WTC11 (cell line): ENCODE measurements around the gene PANX2. TPM values are rescaled to one million over a fixed set of nuclear protein-coding genes. Genes with fewer than 3 reads are reported as not detected.

ENCODE experiments used
- ATAC-seq: fragments of 200-7000 bp; cut with Tn5 transposase; 2 replicates; pipeline ENCODE4 v1.10.0; 2021; ENCODE audit warnings: mild to moderate bottlenecking, moderate library complexity
- CTCF ChIA-PET: fragments of 300-600 bp; sonication (Branson Sonifier 250); formaldehyde crosslinking; loops from one replicate; lab custom pipeline; 2021; ENCODE audit warnings: antibody characterized with exemption; lab: Charles Lee
- POLR2A ChIA-PET: fragments of 350-600 bp; sonication (Branson Sonifier 250); formaldehyde crosslinking; loops from one replicate; lab custom pipeline; 2021; ENCODE audit warnings: antibody characterized with exemption; lab: Charles Lee
- DNase-seq: peaks from one replicate; pipeline ENCODE4 v3.0.0; 2021; ENCODE audit warnings: low spot score
- H3K27ac Mint-ChIP-seq: 2 replicates; pipeline ENCODE4 v1.8.0; 2021; ENCODE audit warnings: mixed read lengths
- H3K27me3 Mint-ChIP-seq: 2 replicates; pipeline ENCODE4 v1.8.0; 2021; ENCODE audit warnings: low read depth, mild to moderate bottlenecking, moderate library complexity, mixed read lengths
- H3K36me3 Mint-ChIP-seq: 2 replicates; pipeline ENCODE4 v1.8.0; 2021; ENCODE audit warnings: mixed read lengths
- H3K4me1 Mint-ChIP-seq: 2 replicates; pipeline ENCODE4 v1.8.0; 2022; ENCODE audit warnings: mixed read lengths
- H3K4me3 Mint-ChIP-seq: 2 replicates; pipeline ENCODE4 v1.8.0; 2021; ENCODE audit warnings: mild to moderate bottlenecking, moderate library complexity, mixed read lengths
- H3K9me3 Mint-ChIP-seq: 2 replicates; pipeline ENCODE4 v1.8.0; 2021; ENCODE audit warnings: mixed read lengths
- AR ChIP-seq: fragments of 250-450 bp; sonication (Bioruptor Pico); IDR thresholded peaks from 2 replicates; pipeline ENCODE4 v1.9.0; 2021; ENCODE audit warnings: mild to moderate bottlenecking
- ATF3 ChIP-seq: sonication (generic); formaldehyde crosslinking; conservative IDR thresholded peaks from 2 replicates; pipeline ENCODE4 v1.8.1; 2022; ENCODE audit warnings: mild to moderate bottlenecking, missing genetic modification reagents
- ATF6 ChIP-seq: sonication (generic); formaldehyde crosslinking; IDR thresholded peaks from 2 replicates; pipeline ENCODE4 v1.8.1; 2023; ENCODE audit warnings: mild to moderate bottlenecking, missing genetic modification reagents
- CREB1 ChIP-seq: sonication (generic); formaldehyde crosslinking; IDR thresholded peaks from 2 replicates; pipeline ENCODE4 v1.8.0; 2023; ENCODE audit warnings: mild to moderate bottlenecking, missing genetic modification reagents
- E2F4 ChIP-seq: sonication (generic); formaldehyde crosslinking; IDR thresholded peaks from 2 replicates; pipeline ENCODE4 v1.8.1; 2022; ENCODE audit warnings: low read depth, mild to moderate bottlenecking, moderate library complexity, missing genetic modification reagents, borderline replicate concordance
- EMX1 ChIP-seq: fragments of 250-450 bp; sonication (Bioruptor Pico); IDR thresholded peaks from 2 replicates; pipeline ENCODE4 v1.8.0; 2021; ENCODE audit warnings: mild to moderate bottlenecking
- KAT7 ChIP-seq: sonication (generic); formaldehyde crosslinking; IDR thresholded peaks from 2 replicates; pipeline ENCODE4 v1.8.1; 2023; ENCODE audit warnings: missing genetic modification reagents, mild to moderate bottlenecking, borderline replicate concordance
- MXD4 ChIP-seq: fragments of 250-450 bp; sonication (Bioruptor Pico); IDR thresholded peaks from 2 replicates; pipeline ENCODE4 v1.8.0; 2021; ENCODE audit warnings: mild to moderate bottlenecking, moderate library complexity, borderline replicate concordance
- NFYB ChIP-seq: sonication (generic); formaldehyde crosslinking; conservative IDR thresholded peaks from 2 replicates; pipeline ENCODE4 v1.8.0; 2022; ENCODE audit warnings: low read depth, missing genetic modification reagents
- NR3C1 ChIP-seq: sonication (generic); formaldehyde crosslinking; conservative IDR thresholded peaks from 2 replicates; pipeline ENCODE4 v1.8.1; 2023; ENCODE audit warnings: low read depth, mild to moderate bottlenecking, missing genetic modification reagents
- RELA ChIP-seq: sonication (generic); formaldehyde crosslinking; IDR thresholded peaks from 2 replicates; pipeline ENCODE4 v1.8.1; 2022; ENCODE audit warnings: missing genetic modification reagents, mild to moderate bottlenecking, borderline replicate concordance
- RORB ChIP-seq: fragments of 250-450 bp; sonication (Bioruptor Pico); IDR thresholded peaks from 2 replicates; pipeline ENCODE4 v1.9.0; 2021; ENCODE audit warnings: mild to moderate bottlenecking
- STAT6 ChIP-seq: sonication (generic); formaldehyde crosslinking; conservative IDR thresholded peaks from 2 replicates; pipeline ENCODE4 v1.8.1; 2023; ENCODE audit warnings: mild to moderate bottlenecking, low read depth, missing genetic modification reagents, moderate library complexity
- TP53 ChIP-seq: sonication (generic); formaldehyde crosslinking; IDR thresholded peaks from 2 replicates; pipeline ENCODE4 v1.8.1; 2023; ENCODE audit warnings: mild to moderate bottlenecking, missing genetic modification reagents
- ZBTB21 ChIP-seq: sonication (generic); formaldehyde crosslinking; IDR thresholded peaks from 2 replicates; pipeline ENCODE4 v1.8.1; 2023; ENCODE audit warnings: mild to moderate bottlenecking, missing genetic modification reagents, borderline replicate concordance
- ZBTB43 ChIP-seq: sonication (generic); formaldehyde crosslinking; IDR thresholded peaks from 2 replicates; pipeline ENCODE4 v1.8.1; 2023; ENCODE audit warnings: mild to moderate bottlenecking, missing genetic modification reagents
- ZNF219 ChIP-seq: sonication (generic); formaldehyde crosslinking; IDR thresholded peaks from 2 replicates; pipeline ENCODE4 v1.8.0; 2023; ENCODE audit warnings: missing genetic modification reagents, mild to moderate bottlenecking, borderline replicate concordance
- ZNF396 ChIP-seq: fragments of 250-450 bp; sonication (Bioruptor Pico); IDR thresholded peaks from 2 replicates; pipeline ENCODE4 v1.8.0; 2021; ENCODE audit warnings: mild to moderate bottlenecking, moderate library complexity, borderline replicate concordance
- ZNF423 ChIP-seq: fragments of 250-450 bp; sonication (Bioruptor Pico); IDR thresholded peaks from 2 replicates; pipeline ENCODE4 v2.1.2; 2022; ENCODE audit warnings: mild to moderate bottlenecking, moderate library complexity
- total RNA-seq: library from RNA; stranded (reverse); gene quantifications from 3 replicates; pipeline ENCODE4 v1.2.3, GENCODE V29; 2021

Gene PANX2
- total RNA-seq, 1 experiment from 2014 or later, result 10.2 TPM

- H3K27ac Mint-ChIP-seq, result no peak overlapping the region
- DNase-seq (no peak), ATAC-seq (no peak)
- POLR2A ChIA-PET, result no interaction called here
- peaks cover 4% of the 10 kb centered on the region; the same call in 1 of the 2 replicates for H3K9me3 Mint-ChIP-seq
- H3K4me1 Mint-ChIP-seq, result no peaks in the 10 kb centered on the region
- CTCF ChIA-PET, result no interaction called here
- H3K36me3 Mint-ChIP-seq, result no peaks in the 10 kb centered on the region
- no peaks in the 10 kb centered on the region; the same call in 1 of the 2 replicates for H3K27me3 Mint-ChIP-seq
- TF ChIP-seq ZNF423 (CRISPR knock-in tag) (no peak), EMX1 (CRISPR knock-in tag) (no peak), AR (no peak), E2F4 (no peak), ZBTB21 (no peak), MXD4 (no peak), KAT7 (CRISPR knock-in tag) (no peak), RELA (CRISPR knock-in tag) (no peak), ZNF396 (no peak), RORB (no peak), ZBTB43 (CRISPR knock-in tag) (no peak), TP53 (CRISPR knock-in tag) (no peak), ATF6 (CRISPR knock-in tag) (no peak)
- H3K4me3 Mint-ChIP-seq, result no peak overlapping the region
Measured at GRCh38 chr22:50131894-50132293, 38.6 kb upstream of the PANX2 start.

- H3K4me1 Mint-ChIP-seq, result no peaks in the 10 kb centered on the region
- H3K36me3 Mint-ChIP-seq, result no peaks in the 10 kb centered on the region
- H3K27me3 Mint-ChIP-seq, result no peaks in the 10 kb centered on the region; the same call in 1 of the 2 replicates
- H3K9me3 Mint-ChIP-seq, result peaks cover 4% of the 10 kb centered on the region; the same call in 1 of the 2 replicates
- H3K4me3 Mint-ChIP-seq, result no peak overlapping the region
- ChIA-PET POLR2A (no interaction called here), CTCF (no interaction called here)
- TF ChIP-seq NR3C1 (CRISPR knock-in tag) (no peak), ATF3 (no peak), NFYB (CRISPR knock-in tag) (no peak), STAT6 (CRISPR knock-in tag) (no peak), CREB1 (no peak), ZBTB43 (CRISPR knock-in tag) (no peak), ZBTB21 (no peak), ZNF219 (CRISPR knock-in tag) (no peak)
- DNase-seq (no peak), ATAC-seq (no peak)
- H3K27ac Mint-ChIP-seq, result no peak overlapping the region
Measured at GRCh38 chr22:50134481-50134880, 36.0 kb upstream of the PANX2 start.
